Peyer's patch (tissue), 4 donors: ENCODE measurements around the gene ADIPOR2. TPM values are rescaled to one million over a fixed set of nuclear protein-coding genes. Genes with fewer than 3 reads are reported as not detected.
A peak's percentile ranks its signal among the peaks of the same experiment; 100 is the strongest.

Experiments
- DNase-seq, 3 donors: peaks; one replicate each; pipeline ENCODE4 v3.0.0-alpha.2; 2017 to 2019
- H3K27ac ChIP-seq, 4 donors: fragments of 200-600 bp; sonication (generic); one replicate each; pipeline ENCODE4 v1.5.1; 2016 to 2019
- H3K27me3 ChIP-seq, 2 donors: fragments of 200-600 bp; sonication (generic); one replicate each; pipeline ENCODE4 v1.5.1; 2019
- H3K36me3 ChIP-seq, 3 donors: fragments of 200-600 bp; sonication (generic); one replicate each; pipeline ENCODE4 v1.5.1; 2016 to 2019
- H3K4me1 ChIP-seq, 4 donors: fragments of 200-600 bp; sonication (generic); one replicate each; pipeline ENCODE4 v1.5.1; 2016 to 2019
- H3K4me3 ChIP-seq, 4 donors: fragments of 200-600 bp; sonication (generic); 1 replicate in 3 of 4; 2 replicates in 1 of 4; pipeline ENCODE4 v1.5.1; 2016 to 2019; ENCODE audit warnings: mild to moderate bottlenecking in 1 of 4
- H3K9me3 ChIP-seq, 4 donors: fragments of 200-600 bp; sonication (generic); one replicate each; pipeline ENCODE4 v1.5.1; 2016 to 2019; ENCODE audit warnings: mild to moderate bottlenecking in 1 of 4
- POLR2A ChIP-seq, 2 donors: fragments of 450-650 bp; IDR thresholded peaks; one replicate each; pipeline ENCODE4 v1.5.1; 2017; ENCODE audit warnings: antibody characterized with exemption in 2 of 2, mild to moderate bottlenecking in 2 of 2, moderate library complexity in 2 of 2
- total RNA-seq, 4 donors: library from RNA; depleted of rRNA; stranded (reverse); fragments of >200 nt; gene quantifications; one replicate each; pipeline ENCODE4 v1.1.0, GENCODE V29; 2016
- TF ChIP-seq, protein P1 (sequence below), 6 experiments: fragments of 450-650 bp in 4 of 6; fragments of 200-600 bp in 2 of 6; sonication (generic) in 1 of 6; IDR thresholded peaks; one replicate each; pipeline ENCODE4 v1.5.1; 2017 to 2019; ENCODE audit warnings: antibody characterized with exemption in 6 of 6, mild to moderate bottlenecking in 3 of 6, moderate library complexity in 1 of 6

The ADIPOR2 gene
- total RNA-seq, 4 donors from 2014 or later, result 26.4 to 89.1 (median 73.9) TPM

- Histone ChIP-seq H3K27ac (no peak overlapping the region), H3K36me3 (no peaks in the 10 kb centered on the region), H3K27me3 (no peaks in the 10 kb centered on the region), H3K4me1 (peaks cover 0 to 19% (median 0%) of the 10 kb centered on the region in 4 donors), H3K9me3 (no peaks in the 10 kb centered on the region), H3K4me3 (no peak overlapping the region)
- TF ChIP-seq, protein P1, sequence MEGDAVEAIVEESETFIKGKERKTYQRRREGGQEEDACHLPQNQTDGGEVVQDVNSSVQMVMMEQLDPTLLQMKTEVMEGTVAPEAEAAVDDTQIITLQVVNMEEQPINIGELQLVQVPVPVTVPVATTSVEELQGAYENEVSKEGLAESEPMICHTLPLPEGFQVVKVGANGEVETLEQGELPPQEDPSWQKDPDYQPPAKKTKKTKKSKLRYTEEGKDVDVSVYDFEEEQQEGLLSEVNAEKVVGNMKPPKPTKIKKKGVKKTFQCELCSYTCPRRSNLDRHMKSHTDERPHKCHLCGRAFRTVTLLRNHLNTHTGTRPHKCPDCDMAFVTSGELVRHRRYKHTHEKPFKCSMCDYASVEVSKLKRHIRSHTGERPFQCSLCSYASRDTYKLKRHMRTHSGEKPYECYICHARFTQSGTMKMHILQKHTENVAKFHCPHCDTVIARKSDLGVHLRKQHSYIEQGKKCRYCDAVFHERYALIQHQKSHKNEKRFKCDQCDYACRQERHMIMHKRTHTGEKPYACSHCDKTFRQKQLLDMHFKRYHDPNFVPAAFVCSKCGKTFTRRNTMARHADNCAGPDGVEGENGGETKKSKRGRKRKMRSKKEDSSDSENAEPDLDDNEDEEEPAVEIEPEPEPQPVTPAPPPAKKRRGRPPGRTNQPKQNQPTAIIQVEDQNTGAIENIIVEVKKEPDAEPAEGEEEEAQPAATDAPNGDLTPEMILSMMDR (IDR thresholded peaks at IDR 0.05), result no peak
- TF ChIP-seq POLR2A (IDR thresholded peaks at IDR 0.05), result no peak
- DNase-seq, result no peak
These were observed 45.1 kb upstream of the ADIPOR2 start for GRCh38 chr12:1645819-1646218.

DNA sequence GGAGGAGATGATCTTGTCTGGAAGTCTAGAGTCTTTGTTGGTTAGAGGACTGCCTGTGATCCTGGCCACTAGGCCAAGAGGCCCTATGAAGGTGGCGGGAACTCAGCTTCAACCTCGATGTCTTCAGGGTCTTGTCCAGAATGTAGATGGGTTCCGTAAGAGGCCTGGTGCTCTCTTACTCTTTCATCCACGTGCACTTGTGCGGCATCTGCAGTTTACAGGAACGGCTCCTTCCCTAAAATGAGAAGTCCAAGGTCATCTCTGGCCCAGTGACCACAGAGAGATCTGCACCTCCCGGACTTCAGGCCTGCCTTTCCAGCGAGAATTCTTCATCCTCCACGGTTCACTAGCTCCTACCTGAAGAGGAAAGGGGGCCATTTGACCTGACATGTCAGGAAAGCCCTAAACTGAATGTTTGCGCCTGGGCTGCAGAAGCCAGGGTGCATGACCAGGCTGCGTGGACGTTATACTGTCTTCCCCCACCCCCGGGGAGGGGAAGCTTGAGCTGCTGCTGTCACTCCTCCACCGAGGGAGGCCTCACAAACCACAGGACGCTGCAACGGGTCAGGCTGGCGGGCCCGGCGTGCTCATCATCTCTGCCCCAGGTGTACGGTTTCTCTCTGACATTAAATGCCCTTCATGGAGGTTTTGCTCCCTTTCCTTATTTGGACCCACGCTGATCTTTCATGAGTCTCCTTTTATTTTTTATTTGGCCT lies 44.1 kb upstream of the ADIPOR2 start:
- peak in 1 of 3 donors; percentile 31 for DNase-seq
- no peak overlapping the region for H3K27ac ChIP-seq
- H3K4me3 ChIP-seq, result no peak overlapping the region
- H3K9me3 ChIP-seq, result no peaks in the 10 kb centered on the region
- H3K27me3 ChIP-seq, result no peaks in the 10 kb centered on the region
- no peaks in the 10 kb centered on the region for H3K36me3 ChIP-seq
- TF ChIP-seq, protein P1 (IDR thresholded peaks at IDR 0.05), result no peak
- no peak for TF ChIP-seq POLR2A (IDR thresholded peaks at IDR 0.05)
- H3K4me1 ChIP-seq, result peaks cover 0 to 19% (median 0%) of the 10 kb centered on the region in 4 donors

GRCh38 chr12:1647285-1647669 lies 43.6 kb upstream of the ADIPOR2 start:
- Histone ChIP-seq H3K27me3 (no peaks in the 10 kb centered on the region), H3K4me1 (peaks cover 0 to 19% (median 0%) of the 10 kb centered on the region in 4 donors), H3K4me3 (no peak overlapping the region), H3K27ac (no peak overlapping the region), H3K9me3 (no peaks in the 10 kb centered on the region), H3K36me3 (no peaks in the 10 kb centered on the region)
- DNase-seq, result no peak
- TF ChIP-seq, protein P1 (IDR thresholded peaks at IDR 0.05), result no peak
- no peak for TF ChIP-seq POLR2A (IDR thresholded peaks at IDR 0.05)

GRCh38 chr12:1650260-1650977 lies 40.5 kb upstream of the ADIPOR2 start:
- Histone ChIP-seq H3K4me3 (no peak overlapping the region), H3K36me3 (no peaks in the 10 kb centered on the region), H3K9me3 (no peaks in the 10 kb centered on the region), H3K4me1 (peaks cover 0 to 2% (median 0%) of the 10 kb centered on the region in 4 donors), H3K27me3 (no peaks in the 10 kb centered on the region), H3K27ac (peak overlapping the region in 1 of 4 donors; percentile 46)
- TF ChIP-seq, protein P1 (IDR thresholded peaks at IDR 0.05), result no peak
- no peak for TF ChIP-seq POLR2A (IDR thresholded peaks at IDR 0.05)
- no peak for DNase-seq

GRCh38 chr12:1650978-1651361 lies 39.9 kb upstream of the ADIPOR2 start:
- no peaks in the 10 kb centered on the region for H3K4me1 ChIP-seq
- H3K27ac ChIP-seq, result peak overlapping the region in 1 of 4 donors; percentile 46
- DNase-seq, result peak in 1 of 3 donors; percentile 5
- no peaks in the 10 kb centered on the region for H3K9me3 ChIP-seq
- no peak overlapping the region for H3K4me3 ChIP-seq
- H3K36me3 ChIP-seq, result no peaks in the 10 kb centered on the region
- no peaks in the 10 kb centered on the region for H3K27me3 ChIP-seq
- TF ChIP-seq POLR2A (IDR thresholded peaks at IDR 0.05), result no peak
- TF ChIP-seq, protein P1 (IDR thresholded peaks at IDR 0.05), result no peak
